Panc1 (cell line): ENCODE measurements around the gene CTNNA1. TPM values are rescaled to one million over a fixed set of nuclear protein-coding genes. Genes with fewer than 3 reads are reported as not detected.

Experiments used
- ATAC-seq: fragments of 200-7000 bp; cut with Tn5 transposase; 2 replicates; pipeline ENCODE4 v1.9.1; 2020; ENCODE audit warnings: mild to moderate bottlenecking, moderate library complexity
- BruUV-seq: library from RNA; stranded (reverse); fragments of 400-500 nt; replicated peaks from 2 replicates; lab custom pipeline; 2021; lab: Mats Ljungman, UMichigan
- CTCF ChIA-PET: fragments of 300-600 bp; sonication (Branson Sonifier 250); formaldehyde crosslinking; loops from one replicate; lab custom pipeline; 2022; ENCODE audit warnings: antibody characterized with exemption; lab: Charles Lee
- POLR2A ChIA-PET: fragments of 300-600 bp; sonication (Branson Sonifier 250); formaldehyde crosslinking; loops from one replicate; lab custom pipeline; 2022; ENCODE audit warnings: antibody characterized with exemption; lab: Charles Lee
- DNase-seq: peaks from one replicate; pipeline ENCODE4 v3.0.0-alpha.2; 2010; ENCODE audit warnings: low read depth, low spot score
- H3K27ac ChIP-seq: 2 replicates; pipeline ENCODE4 v1.5.1; 2011; ENCODE audit warnings: mild to moderate bottlenecking, low read length, inconsistent platforms
- H3K27me3 ChIP-seq: fragments of 200-500 bp; sonication (Bioruptor generic); 2 replicates; pipeline ENCODE4 v1.6.0; 2014; ENCODE audit warnings: low read length, inconsistent platforms; ENCODE audit not compliant: control insufficient read depth, insufficient read depth
- H3K36me3 ChIP-seq: fragments of 200-500 bp; sonication (Bioruptor generic); 2 replicates; pipeline ENCODE4 v1.5.1; 2014; ENCODE audit warnings: inconsistent platforms, mild to moderate bottlenecking, low read length, moderate library complexity; ENCODE audit not compliant: control insufficient read depth, insufficient read depth
- H3K4me1 ChIP-seq: 2 replicates; pipeline ENCODE4 v1.5.1; 2011; ENCODE audit warnings: inconsistent platforms, mild to moderate bottlenecking, low read length, moderate library complexity; ENCODE audit not compliant: control insufficient read depth, insufficient read depth
- H3K4me3 ChIP-seq, 2 experiments: 2 replicates each; pipeline ENCODE4 v1.5.1; 2011 to 2012; ENCODE audit warnings: low read depth in 2 of 2, low read length in 2 of 2, mild to moderate bottlenecking in 2 of 2, inconsistent platforms in 1 of 2, moderate library complexity in 1 of 2
- H3K9me3 ChIP-seq: fragments of 200-500 bp; sonication (Bioruptor generic); 2 replicates; pipeline ENCODE4 v1.5.1; 2014; ENCODE audit warnings: low read depth, mild to moderate bottlenecking, inconsistent platforms, low read length, moderate library complexity; ENCODE audit not compliant: control insufficient read depth, insufficient read depth
- POLR2AphosphoS5 ChIP-seq: IDR thresholded peaks from 2 replicates; pipeline ENCODE4 v1.6.1; 2012; ENCODE audit warnings: mild to moderate bottlenecking, low read depth, low read length, moderate library complexity
- REST ChIP-seq, 2 experiments: IDR thresholded peaks; 2 replicates each; pipeline ENCODE4 v1.6.1; 2011 to 2012; ENCODE audit warnings: low read depth in 2 of 2, control low read depth in 1 of 2, low read length in 1 of 2, mild to moderate bottlenecking in 1 of 2, moderate library complexity in 1 of 2; ENCODE audit not compliant: insufficient read depth in 1 of 2
- SIN3A ChIP-seq: IDR thresholded peaks from 2 replicates; pipeline ENCODE4 v1.6.1; 2012; ENCODE audit warnings: low read depth, mild to moderate bottlenecking, low read length, moderate library complexity, borderline replicate concordance; ENCODE audit not compliant: insufficient read depth
- TCF7L2 ChIP-seq: IDR thresholded peaks from 2 replicates; pipeline ENCODE4 v1.6.1; 2011; ENCODE audit warnings: mild to moderate bottlenecking, low read depth, low read length, inconsistent platforms
- in situ Hi-C: cut with HindIII; loops from 2 replicates; pipeline ENCODE4 v1.10.0; 2016; ENCODE audit warnings: low sequenced_read_pairs, low pct_unique_long_range_greater_than_20kb
- intact Hi-C: fragments of 100-400 bp; cut with micrococcal nuclease; formaldehyde crosslinking; loops from one replicate; pipeline ENCODE4 v1.10.0; 2022; ENCODE audit not compliant: unreplicated experiment
- total RNA-seq: library from RNA; stranded (reverse); gene quantifications from one replicate; pipeline ENCODE4 v1.2.1, GENCODE V29; 2021; ENCODE audit not compliant: unreplicated experiment
- TF ChIP-seq, protein P1 (sequence below): fragments of 450-650 bp; IDR thresholded peaks from 2 replicates; pipeline ENCODE4 v1.5.1; 2017; ENCODE audit warnings: mild to moderate bottlenecking

CTNNA1 gene
- total RNA-seq, 1 experiment from 2014 or later: 298 TPM

GRCh38 chr5:138832218-138832617 lies 79.0 kb downstream of the CTNNA1 start:
- Histone ChIP-seq H3K36me3 (peaks cover 13% of the 10 kb centered on the region), H3K4me3 (no peak overlapping the region), H3K27ac (no peak overlapping the region), H3K9me3 (no peaks in the 10 kb centered on the region), H3K27me3 (no peaks in the 10 kb centered on the region), H3K4me1 (0 out of 2 replicates have a peak, but pooled peaks cover 4% of the 10 kb centered on the region)
- no TSS peak for BruUV-seq
- no peak for ATAC-seq
- ChIA-PET CTCF (no interaction called here), POLR2A (no interaction called here)
- intact Hi-C loops: no loop called here
- no peak for DNase-seq
- TF ChIP-seq, protein P1, sequence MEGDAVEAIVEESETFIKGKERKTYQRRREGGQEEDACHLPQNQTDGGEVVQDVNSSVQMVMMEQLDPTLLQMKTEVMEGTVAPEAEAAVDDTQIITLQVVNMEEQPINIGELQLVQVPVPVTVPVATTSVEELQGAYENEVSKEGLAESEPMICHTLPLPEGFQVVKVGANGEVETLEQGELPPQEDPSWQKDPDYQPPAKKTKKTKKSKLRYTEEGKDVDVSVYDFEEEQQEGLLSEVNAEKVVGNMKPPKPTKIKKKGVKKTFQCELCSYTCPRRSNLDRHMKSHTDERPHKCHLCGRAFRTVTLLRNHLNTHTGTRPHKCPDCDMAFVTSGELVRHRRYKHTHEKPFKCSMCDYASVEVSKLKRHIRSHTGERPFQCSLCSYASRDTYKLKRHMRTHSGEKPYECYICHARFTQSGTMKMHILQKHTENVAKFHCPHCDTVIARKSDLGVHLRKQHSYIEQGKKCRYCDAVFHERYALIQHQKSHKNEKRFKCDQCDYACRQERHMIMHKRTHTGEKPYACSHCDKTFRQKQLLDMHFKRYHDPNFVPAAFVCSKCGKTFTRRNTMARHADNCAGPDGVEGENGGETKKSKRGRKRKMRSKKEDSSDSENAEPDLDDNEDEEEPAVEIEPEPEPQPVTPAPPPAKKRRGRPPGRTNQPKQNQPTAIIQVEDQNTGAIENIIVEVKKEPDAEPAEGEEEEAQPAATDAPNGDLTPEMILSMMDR: no peak
- TF ChIP-seq SIN3A: no peak
- no peak for TF ChIP-seq TCF7L2
- no peak for TF ChIP-seq REST (IDR thresholded peaks at IDR 0.05; ENCODE audit: insufficient read depth in 1 of 2, low read depth in 2 of 2, low read length in 1 of 2)
- no peak for TF ChIP-seq POLR2AphosphoS5
- in situ Hi-C loops: no loop called here

DNA sequence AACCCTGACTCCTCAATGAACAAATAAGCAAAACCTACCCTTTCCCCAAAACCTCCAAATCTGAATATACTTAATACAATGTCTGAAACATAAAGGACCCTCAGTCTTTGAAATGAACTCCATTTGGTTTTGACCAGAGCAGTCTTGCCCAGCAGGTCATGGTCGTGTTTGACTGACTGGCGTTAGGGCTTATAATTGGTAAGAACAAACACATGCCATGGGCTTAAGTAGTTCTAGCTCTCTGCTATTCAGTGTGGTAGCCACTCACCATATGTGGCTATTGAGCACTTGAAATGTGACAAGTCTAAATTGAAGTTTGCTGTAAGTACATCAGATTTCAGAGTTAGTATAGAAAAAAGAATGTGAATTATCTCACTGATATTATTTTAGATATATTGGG lies 79.9 kb downstream of the CTNNA1 start:
- no peak for DNase-seq
- no peaks in the 10 kb centered on the region for H3K9me3 ChIP-seq
- no TSS peak for BruUV-seq
- H3K27me3 ChIP-seq: no peaks in the 10 kb centered on the region
- peaks cover 5% of the 10 kb centered on the region for H3K36me3 ChIP-seq
- intact Hi-C loops (no loop called here), in situ Hi-C loops (no loop called here)
- no peak overlapping the region for H3K27ac ChIP-seq
- 0 out of 2 replicates have a peak, but pooled peaks cover 4% of the 10 kb centered on the region for H3K4me1 ChIP-seq
- ChIA-PET POLR2A (no interaction called here), CTCF (no interaction called here)
- H3K4me3 ChIP-seq: no peak overlapping the region
- ATAC-seq: no peak
- no peak for TF ChIP-seq TCF7L2
- TF ChIP-seq, protein P1: no peak
